IMR-90 (cell line): ENCODE measurements around the gene LIMS2. TPM values are rescaled to one million over a fixed set of nuclear protein-coding genes. Genes with fewer than 3 reads are reported as not detected.

ENCODE experiments used
- ATAC-seq: fragments of 200-7000 bp; cut with Tn5 transposase; 2 replicates; pipeline ENCODE4 v1.9.1; 2020; ENCODE audit warnings: low read depth, mild to moderate bottlenecking, moderate library complexity
- BruUV-seq: library from RNA; stranded (reverse); fragments of 400-500 nt; replicated peaks from 2 replicates; lab custom pipeline; 2021; lab: Mats Ljungman, UMichigan
- CTCF ChIA-PET: fragments of 300-600 bp; formaldehyde crosslinking; extraction: SDS; loops from one replicate; lab custom pipeline; 2021; ENCODE audit warnings: antibody characterized with exemption; lab: Yijun Ruan, JAX
- POLR2A ChIA-PET: fragments of 300-600 bp; sonication (Branson Sonifier 250); formaldehyde crosslinking; loops from one replicate; lab custom pipeline; 2022; ENCODE audit warnings: antibody characterized with exemption; ENCODE audit not compliant: unreplicated experiment; lab: Charles Lee
- DNase-seq: peaks from one replicate; pipeline ENCODE4 v3.0.0; 2013
- H2AFZ ChIP-seq: replicated peaks from 2 replicates; pipeline ENCODE3; 2013; ENCODE audit warnings: low read length, mild to moderate bottlenecking; ENCODE audit not compliant: poor library complexity
- H2AK5ac ChIP-seq: 2 replicates; pipeline ENCODE4 v1.6.1; 2013; ENCODE audit warnings: low read depth, low read length, inconsistent platforms
- H2AK9ac ChIP-seq: replicated peaks from 2 replicates; pipeline ENCODE3; 2013; ENCODE audit warnings: mild to moderate bottlenecking, low read depth, low read length, moderate library complexity; ENCODE audit not compliant: poor library complexity
- H2BK120ac ChIP-seq: 2 replicates; pipeline ENCODE4 v1.6.1; 2013; ENCODE audit warnings: low read depth, low read length, inconsistent platforms
- H2BK15ac ChIP-seq: 3 replicates; pipeline ENCODE4 v1.6.1; 2013; ENCODE audit warnings: low read depth, low read length, inconsistent platforms
- H2BK20ac ChIP-seq: 2 replicates; pipeline ENCODE4 v1.6.1; 2013; ENCODE audit warnings: low read depth, mild to moderate bottlenecking, inconsistent platforms, low read length, moderate library complexity
- H2BK5ac ChIP-seq: 2 replicates; pipeline ENCODE4 v1.6.1; 2013; ENCODE audit warnings: mild to moderate bottlenecking, low read depth, low read length, inconsistent platforms; ENCODE audit not compliant: poor library complexity, severe bottlenecking
- H3K14ac ChIP-seq: replicated peaks from 2 replicates; pipeline ENCODE4 v1.6.1; 2013; ENCODE audit warnings: low read depth, low read length, inconsistent platforms
- H3K18ac ChIP-seq: 2 replicates; pipeline ENCODE4 v1.6.1; 2013; ENCODE audit warnings: low read depth, low read length, control low read depth
- H3K23ac ChIP-seq: 2 replicates; pipeline ENCODE4 v1.6.1; 2013; ENCODE audit warnings: low read depth, low read length, inconsistent platforms
- H3K27ac ChIP-seq: 2 replicates; pipeline ENCODE4 v1.5.1; 2013; ENCODE audit warnings: mild to moderate bottlenecking, control low read depth, low read length; ENCODE audit not compliant: insufficient read depth
- H3K27me3 ChIP-seq: 2 replicates; pipeline ENCODE4 v1.6.1; 2013; ENCODE audit warnings: low read length; ENCODE audit not compliant: control insufficient read depth, insufficient read depth
- H3K36me3 ChIP-seq: 2 replicates; pipeline ENCODE4 v1.6.1; 2013; ENCODE audit warnings: low read length, mixed read lengths; ENCODE audit not compliant: control insufficient read depth, insufficient read depth
- H3K4ac ChIP-seq: 2 replicates; pipeline ENCODE4 v1.6.1; 2013; ENCODE audit warnings: low read depth, low read length, inconsistent platforms
- H3K4me1 ChIP-seq: 2 replicates; pipeline ENCODE4 v1.6.1; 2013; ENCODE audit warnings: low read length, mixed read lengths; ENCODE audit not compliant: control insufficient read depth, insufficient read depth
- H3K4me2 ChIP-seq: 2 replicates; pipeline ENCODE4 v1.6.1; 2013; ENCODE audit warnings: low read depth, mild to moderate bottlenecking, control low read depth, low read length, moderate library complexity
- H3K4me3 ChIP-seq: 2 replicates; pipeline ENCODE4 v1.5.1; 2013; ENCODE audit warnings: low read depth, mild to moderate bottlenecking, control low read depth, low read length, moderate library complexity; ENCODE audit not compliant: insufficient read depth
- H3K56ac ChIP-seq: 2 replicates; pipeline ENCODE4 v1.6.1; 2013; ENCODE audit warnings: low read length, inconsistent platforms; ENCODE audit not compliant: insufficient read depth; ENCODE audit errors: extremely low read depth
- H3K79me1 ChIP-seq, 2 experiments: 2 replicates each; pipeline ENCODE4 v1.6.1; 2013; ENCODE audit warnings: low read length in 2 of 2, inconsistent platforms in 1 of 2, low read depth in 1 of 2
- H3K9ac ChIP-seq: 2 replicates; pipeline ENCODE4 v1.6.1; 2013; ENCODE audit warnings: low read depth, low read length, control low read depth
- H3K9me1 ChIP-seq: 2 replicates; pipeline ENCODE4 v1.6.1; 2013; ENCODE audit warnings: low read length, inconsistent platforms; ENCODE audit not compliant: insufficient read depth
- H3K9me3 ChIP-seq: 2 replicates; pipeline ENCODE4 v1.6.1; 2013; ENCODE audit warnings: low read length; ENCODE audit not compliant: control insufficient read depth, insufficient read depth
- H4K20me1 ChIP-seq: 2 replicates; pipeline ENCODE4 v1.6.1; 2013; ENCODE audit warnings: low read length, inconsistent platforms; ENCODE audit not compliant: insufficient read depth
- H4K5ac ChIP-seq: 2 replicates; pipeline ENCODE4 v1.6.1; 2013; ENCODE audit warnings: mild to moderate bottlenecking, low read depth, low read length, control low read depth
- H4K8ac ChIP-seq, 2 experiments: 2 replicates each; pipeline ENCODE4 v1.6.1; 2013; ENCODE audit warnings: low read depth in 2 of 2, low read length in 2 of 2, control low read depth in 1 of 2, inconsistent platforms in 1 of 2
- H4K91ac ChIP-seq: 2 replicates; pipeline ENCODE4 v1.6.1; 2013; ENCODE audit warnings: low read depth, low read length, inconsistent platforms; ENCODE audit not compliant: insufficient read depth
- BHLHE40 ChIP-seq: fragments of 150-350 bp; IDR thresholded peaks from 2 replicates; pipeline ENCODE4 v1.6.1; 2016; ENCODE audit warnings: mild to moderate bottlenecking, low read depth, low read length
- CEBPB ChIP-seq: IDR thresholded peaks from 2 replicates; pipeline ENCODE4 v1.6.1; 2012; ENCODE audit warnings: low read depth, low read length, improper control_type of control experiment
- MAFK ChIP-seq: IDR thresholded peaks from 2 replicates; pipeline ENCODE4 v1.6.1; 2012; ENCODE audit warnings: low read depth, low read length, improper control_type of control experiment
- RAD21 ChIP-seq: IDR thresholded peaks from 2 replicates; pipeline ENCODE4 v1.6.1; 2012; ENCODE audit warnings: low read length, improper control_type of control experiment
- WGBS, 2 experiments: methylation state at CpG; one replicate each; pipeline versions ENCODE4 v1.1.5 to v1.1.7; 2013; ENCODE audit warnings: missing lambda C conversion rate in 2 of 2; ENCODE audit not compliant: insufficient read length in 1 of 2; ENCODE audit errors: extremely low coverage in 2 of 2; 5-methylcytosine and 5-hydroxymethylcytosine counted together
- dilution Hi-C: fragments of 300-500 bp; cut with HindIII; formaldehyde crosslinking; loops from one replicate; pipeline ENCODE4 v1.14.3; 2018; ENCODE audit warnings: low sequenced_read_pairs; ENCODE audit not compliant: unreplicated experiment
- in situ Hi-C: fragments of 300-500 bp; cut with MboI; formaldehyde crosslinking; loops from 3 replicates; pipeline ENCODE4 v1.14.3; 2019; ENCODE audit warnings: low sequenced_read_pairs, inconsistent platforms, mixed read lengths
- intact Hi-C: fragments of 100-400 bp; cut with micrococcal nuclease; formaldehyde crosslinking; loops from 2 replicates; pipeline ENCODE4 v1.10.0; 2022
- polyA plus RNA-seq, 3 experiments: library from polyadenylated mRNA; depleted of rRNA; stranded (reverse); fragments of >200 nt; gene quantifications; 2 replicates each; pipeline ENCODE4 v1.2.3, GENCODE V29; 2012; ENCODE audit warnings: low replicate concordance in 1 of 3
- total RNA-seq: library from RNA; depleted of rRNA; stranded (reverse); fragments of >200 nt; gene quantifications from 2 replicates; pipeline ENCODE4 v1.2.3, GENCODE V29; 2012

LIMS2 gene
- total and polyA plus RNA-seq, 2 of the 4 experiments (the other 2 are of a cell fraction), result 1.3 to 18.8 TPM

- H2AK5ac ChIP-seq, result peak overlapping the region; percentile 3; the same call in 1 of the 2 replicates
- no peak overlapping the region for H2BK120ac ChIP-seq
- no peak overlapping the region for H3K56ac ChIP-seq
- H3K14ac ChIP-seq, result no peak overlapping the region
- no peak overlapping the region for H2AK9ac ChIP-seq
- H3K23ac ChIP-seq, result no peak overlapping the region
- no peaks in the 10 kb centered on the region for H3K36me3 ChIP-seq
- H3K9me1 ChIP-seq, result no peaks in the 10 kb centered on the region
- H3K4me1 ChIP-seq, result peaks cover 2% of the 10 kb centered on the region; the same call in 1 of the 2 replicates
- H2BK20ac ChIP-seq, result no peak overlapping the region
- H3K9me3 ChIP-seq, result no peaks in the 10 kb centered on the region
- intact Hi-C loops, result no loop called here
- DNase-seq, result no peak
- H2AFZ ChIP-seq, result no peak overlapping the region
- no peaks in the 10 kb centered on the region for H4K20me1 ChIP-seq
- dilution Hi-C loops, result no loop called here
- H3K4me2 ChIP-seq, result no peak overlapping the region
- no peaks in the 10 kb centered on the region for H3K79me1 ChIP-seq
- no peak overlapping the region for H3K4me3 ChIP-seq
- WGBS, 2 experiments, result no CpG with 5 or more reads among the region's 9 CpGs
- no peak for ATAC-seq
- ChIA-PET CTCF (interaction anchor here (0.6 kb wide), 1 partner anchor 18 kb away, joined by 3 read pairs; no protein-coding TSS in a partner anchor), POLR2A (no interaction called here)
- no peak overlapping the region for H3K9ac ChIP-seq
- BruUV-seq, result no TSS peak
- H3K4ac ChIP-seq, result no peak overlapping the region
- TF ChIP-seq BHLHE40, result no peak
- TF ChIP-seq RAD21, result no peak
- no peak for TF ChIP-seq CEBPB
- TF ChIP-seq MAFK, result no peak
- in situ Hi-C loops, result no loop called here
- H2BK15ac ChIP-seq, result no peak overlapping the region
- H3K27ac ChIP-seq, result no peak overlapping the region
- no peak overlapping the region for H4K5ac ChIP-seq
- H3K18ac ChIP-seq, result no peak overlapping the region
- H3K27me3 ChIP-seq, result no peaks in the 10 kb centered on the region; the same call in 1 of the 2 replicates
- H2BK5ac ChIP-seq, result no peak overlapping the region
- H4K91ac ChIP-seq, result no peak overlapping the region
- H4K8ac ChIP-seq, result no peak overlapping the region
Observed at GRCh38 chr2:127629637-127630036, 45.7 kb downstream of the LIMS2 start.
